Prostate gland (tissue), 2 donors: ENCODE data around the gene TUSC2. TPM values are rescaled to one million over a fixed set of nuclear protein-coding genes. Genes with fewer than 3 reads are reported as not detected.
A peak's percentile ranks its signal among the peaks of the same experiment; 100 is the strongest.

Experiments used
- DNase-seq: peaks from one replicate; pipeline ENCODE4 v3.0.0-alpha.2; 2019; ENCODE audit warnings: low spot score
- H3K27ac ChIP-seq, 2 donors: fragments of 200-600 bp; sonication (generic); 2 replicates each; pipeline ENCODE4 v1.5.1; 2017 to 2019
- H3K27me3 ChIP-seq: fragments of 200-600 bp; sonication (generic); replicated peaks from 2 replicates; pipeline ENCODE4 v1.5.1; 2019; ENCODE audit not compliant: insufficient read depth
- H3K36me3 ChIP-seq, 2 donors: fragments of 200-600 bp; sonication (generic); 1 replicate in 1 of 2; 2 replicates in 1 of 2; pipeline versions ENCODE4 v1.5.1 to v1.8.1; 2017 to 2019
- H3K4me1 ChIP-seq: fragments of 200-600 bp; sonication (generic); replicated peaks from 2 replicates; pipeline ENCODE4 v1.5.1; 2019
- H3K4me3 ChIP-seq, 2 donors: fragments of 200-600 bp; sonication (generic); 2 replicates each; pipeline ENCODE4 v1.5.1; 2017 to 2019
- H3K9me3 ChIP-seq: fragments of 200-600 bp; sonication (generic); 2 replicates; pipeline ENCODE4 v1.5.1; 2017
- CTCF ChIP-seq, 4 experiments: fragments of 200-600 bp in 2 of 4; fragments of 450-650 bp in 2 of 4; sonication (generic) in 2 of 4; IDR thresholded peaks; 1 replicate in 3 of 4; 2 replicates in 1 of 4; pipeline ENCODE4 v1.5.1; 2016 to 2019; ENCODE audit warnings: antibody characterized with exemption in 4 of 4, mild to moderate bottlenecking in 2 of 4, moderate library complexity in 2 of 4
- POLR2A ChIP-seq: fragments of 450-650 bp; IDR thresholded peaks from one replicate; pipeline ENCODE4 v1.6.1; 2016; ENCODE audit warnings: antibody characterized with exemption, mild to moderate bottlenecking
- POLR2AphosphoS5 ChIP-seq: sonication (generic); formaldehyde crosslinking; IDR thresholded peaks from one replicate; pipeline ENCODE4 v1.6.1; 2017; ENCODE audit warnings: antibody characterized with exemption
- WGBS: methylation state at CpG from one replicate; pipeline ENCODE4 v1.1.5; 2018; 5-methylcytosine and 5-hydroxymethylcytosine counted together
- intact Hi-C: fragments of 100-400 bp; cut with DNase I; formaldehyde crosslinking; loops from one replicate; pipeline ENCODE4 v1.14.2; 2022
- total RNA-seq, 2 donors: library from RNA; depleted of rRNA; stranded (reverse); fragments of >200 nt; gene quantifications; one replicate each; pipeline ENCODE4 v1.1.0, GENCODE V29; 2016

TUSC2 gene
- total RNA-seq, 2 donors from 2014 or later: 31.9 to 121 TPM

- Histone ChIP-seq H3K4me1 (peaks cover 20% of the 10 kb centered on the region), H3K9me3 (no peaks in the 10 kb centered on the region), H3K27me3 (no peaks in the 10 kb centered on the region), H3K4me3 (no peak overlapping the region), H3K27ac (peak overlapping the region; percentile 88 to 95), H3K36me3 (no peaks in the 10 kb centered on the region)
- WGBS: 39% methylated on average over 4 of the region's 4 CpGs
- no peak for DNase-seq
- TF ChIP-seq POLR2A (no peak), POLR2AphosphoS5 (no peak), CTCF (IDR thresholded peaks at IDR 0.05) (no peak)
- intact Hi-C loops: loop anchor here (2.0 to 5.0 kb wide), 2 partner anchors 62 to 86 kb away; partner anchors contain the start of gene GNAI2
These were observed 4.9 kb downstream of the TUSC2 start for GRCh38 chr3:50323092-50323600.

- peak within 1 kb of the TSS; percentile 48 to 68 for H3K4me3 ChIP-seq
- H3K4me1 ChIP-seq: peaks cover 26% of the 10 kb centered on the region
- TF ChIP-seq POLR2A: no peak
- no peak for TF ChIP-seq CTCF (IDR thresholded peaks at IDR 0.05)
- TF ChIP-seq POLR2AphosphoS5: no peak
- H3K27ac ChIP-seq: peak within 1 kb of the TSS; percentile 88 to 95
- no peak for DNase-seq
- no peaks in the 10 kb centered on the region for H3K36me3 ChIP-seq
- H3K9me3 ChIP-seq: no peaks in the 10 kb centered on the region
- 31% methylated on average over 31 of the region's 31 CpGs for WGBS
- intact Hi-C loops: loop anchor here (2.0 to 5.0 kb wide), 2 partner anchors 62 to 85 kb away; partner anchors contain the start of gene GNAI2
- H3K27me3 ChIP-seq: no peaks in the 10 kb centered on the region
These were observed 5.5 kb downstream of the TUSC2 start, which contains the start of gene HYAL2 for GRCh38 chr3:50322386-50323091. Gene HYAL2, minus strand, starts transcription at chr3:50322745. Its CDS starts 2,256 bp downstream, at chr3:50320489.

- Histone ChIP-seq H3K36me3 (no peaks in the 10 kb centered on the region), H3K4me3 (peak overlapping the region; percentile 48 to 68), H3K9me3 (no peaks in the 10 kb centered on the region), H3K27me3 (no peaks in the 10 kb centered on the region), H3K4me1 (peaks cover 26% of the 10 kb centered on the region), H3K27ac (peak overlapping the region; percentile 88 to 95)
- no peak for TF ChIP-seq POLR2A
- TF ChIP-seq CTCF (IDR thresholded peaks at IDR 0.05): no peak
- no peak for TF ChIP-seq POLR2AphosphoS5
- intact Hi-C loops: loop anchor here (2.0 to 5.0 kb wide), 2 partner anchors 61 to 85 kb away; partner anchors contain the start of gene GNAI2
- WGBS: 20% methylated on average over 9 of the region's 14 CpGs
- no peak for DNase-seq
These were observed 6.0 kb downstream of the TUSC2 start for GRCh38 chr3:50322115-50322385.

GRCh38 chr3:50321336-50322114 is 6.5 kb downstream of the TUSC2 start:
- DNase-seq: peak; percentile 84
- H3K27me3 ChIP-seq: no peaks in the 10 kb centered on the region
- peak overlapping the region; percentile 48 to 68 for H3K4me3 ChIP-seq
- no peak for TF ChIP-seq POLR2A
- peak; percentile 73 for TF ChIP-seq POLR2AphosphoS5
- peak in 2 of 4 experiments; percentile 21 to 66 for TF ChIP-seq CTCF (IDR thresholded peaks at IDR 0.05)
- 2% methylated on average over 45 of the region's 59 CpGs for WGBS
- H3K4me1 ChIP-seq: peaks cover 27% of the 10 kb centered on the region
- H3K27ac ChIP-seq: peak overlapping the region; percentile 88 to 95
- H3K36me3 ChIP-seq: no peaks in the 10 kb centered on the region
- H3K9me3 ChIP-seq: no peaks in the 10 kb centered on the region
- intact Hi-C loops: loop anchor here (2.0 to 5.0 kb wide), 2 partner anchors 61 to 84 kb away; partner anchors contain the start of gene GNAI2
